Endothelial cell of umbilical vein (primary cell): Measurements from ENCODE around the gene CFAP20DC. TPM values are rescaled to one million over a fixed set of nuclear protein-coding genes. Genes with fewer than 3 reads are reported as not detected.

Source experiments
- BruUV-seq: library from RNA; stranded (reverse); fragments of 400-500 nt; replicated peaks from 2 replicates; lab custom pipeline; 2021; lab: Mats Ljungman, UMichigan
- CTCF ChIA-PET: fragments of 300-600, 350-600 bp; sonication (Branson Sonifier 250); formaldehyde crosslinking; loops from one replicate; lab custom pipeline; 2021; ENCODE audit warnings: antibody characterized with exemption, inconsistent platforms; lab: Charles Lee
- POLR2A ChIA-PET: fragments of 300-600, 350-600 bp; sonication (Branson Sonifier 250); formaldehyde crosslinking; loops from one replicate; lab custom pipeline; 2021; ENCODE audit warnings: antibody characterized with exemption, inconsistent platforms; lab: Charles Lee
- DNase-seq: peaks from one replicate; pipeline ENCODE4 v3.0.0-alpha.2; 2011; ENCODE audit warnings: low read depth, low spot score
- FAIRE-seq: peaks from 2 replicates; lab custom pipeline; 2011; peaks lifted over from hg19 to GRCh38; lab: Jason Lieb, UNC
- H2AFZ ChIP-seq: 2 replicates; pipeline ENCODE4 v1.6.0; 2012; ENCODE audit warnings: low read depth, low read length, control low read depth, inconsistent platforms
- H3K27ac ChIP-seq: 2 replicates; pipeline ENCODE4 v1.5.1; 2011; ENCODE audit warnings: low read depth, mild to moderate bottlenecking, control low read depth, low read length, moderate library complexity; ENCODE audit not compliant: insufficient read depth
- H3K27me3 ChIP-seq, 2 experiments: 2 replicates each; pipeline versions ENCODE4 v1.6.0 to v1.6.1; 2011; ENCODE audit warnings: low read length in 2 of 2, mixed read lengths in 1 of 2; ENCODE audit not compliant: control insufficient read depth in 2 of 2, insufficient read depth in 2 of 2
- H3K36me3 ChIP-seq, 2 experiments: 2 replicates in 1 of 2; 3 replicates in 1 of 2; pipeline ENCODE4 v1.5.1; 2011; ENCODE audit warnings: low read length in 2 of 2, mild to moderate bottlenecking in 1 of 2, moderate library complexity in 1 of 2; ENCODE audit not compliant: control insufficient read depth in 2 of 2, insufficient read depth in 2 of 2; ENCODE audit errors: extremely low read depth in 1 of 2
- H3K4me1 ChIP-seq: 3 replicates; pipeline ENCODE4 v1.5.1; 2011; ENCODE audit warnings: mild to moderate bottlenecking, low read length; ENCODE audit not compliant: control insufficient read depth, insufficient read depth; ENCODE audit errors: extremely low read depth
- H3K4me2 ChIP-seq: 2 replicates; pipeline ENCODE4 v1.6.1; 2011; ENCODE audit warnings: low read length, control low read depth, mixed read lengths; ENCODE audit not compliant: insufficient read depth
- H3K4me3 ChIP-seq, 3 experiments: fragments of 200-600 bp in 1 of 3; sonication (generic), shearing (Covaris generic) in 1 of 3; replicated peaks in 1 of 3; 2 replicates each; pipeline ENCODE4 v1.5.1; 2011 to 2016; ENCODE audit warnings: control low read depth in 3 of 3, low read length in 3 of 3, mild to moderate bottlenecking in 2 of 3, inconsistent platforms in 1 of 3, low read depth in 1 of 3, moderate library complexity in 1 of 3; ENCODE audit not compliant: insufficient read depth in 1 of 3
- H3K79me2 ChIP-seq: 2 replicates; pipeline ENCODE4 v1.6.0; 2012; ENCODE audit warnings: low read length, inconsistent platforms; ENCODE audit not compliant: control insufficient read depth, insufficient read depth
- H3K9ac ChIP-seq: replicated peaks from 2 replicates; pipeline ENCODE3; 2011; ENCODE audit warnings: low read length, control low read depth; ENCODE audit not compliant: insufficient read depth; ENCODE audit errors: extremely low read depth
- H3K9me1 ChIP-seq: replicated peaks from 3 replicates; pipeline ENCODE4 v1.6.0; 2011; ENCODE audit warnings: mild to moderate bottlenecking, low read length; ENCODE audit not compliant: control insufficient read depth, insufficient read depth; ENCODE audit errors: extremely low read depth
- H3K9me3 ChIP-seq: replicated peaks from 2 replicates; pipeline ENCODE4 v1.5.1; 2012; ENCODE audit warnings: low read length, inconsistent platforms; ENCODE audit not compliant: control insufficient read depth, insufficient read depth
- H4K20me1 ChIP-seq: replicated peaks from 2 replicates; pipeline ENCODE3; 2011; ENCODE audit warnings: mild to moderate bottlenecking, low read length; ENCODE audit not compliant: control insufficient read depth, insufficient read depth; ENCODE audit errors: extremely low read depth
- EZH2 ChIP-seq: IDR thresholded peaks from 2 replicates; pipeline ENCODE4 v1.6.1; 2012; ENCODE audit warnings: borderline replicate concordance, low read depth, mild to moderate bottlenecking, moderate library complexity, low read length, inconsistent platforms; ENCODE audit not compliant: severe bottlenecking
- FOS ChIP-seq: IDR thresholded peaks from 2 replicates; pipeline ENCODE4 v1.6.1; 2011; ENCODE audit warnings: mild to moderate bottlenecking, low read length, moderate library complexity, borderline replicate concordance; ENCODE audit not compliant: insufficient read depth
- GATA2 ChIP-seq: IDR thresholded peaks from 2 replicates; pipeline ENCODE4 v1.7.0; 2011; ENCODE audit warnings: low read depth, mild to moderate bottlenecking, moderate library complexity, mixed read lengths, low read length; ENCODE audit not compliant: insufficient read length, insufficient read depth
- JUN ChIP-seq: IDR thresholded peaks from 2 replicates; pipeline ENCODE4 v1.6.1; 2011; ENCODE audit warnings: borderline replicate concordance, low read depth; ENCODE audit not compliant: insufficient read length, insufficient read depth
- MYC ChIP-seq: IDR thresholded peaks from one replicate; pipeline ENCODE4 v1.6.1; 2011; ENCODE audit warnings: mild to moderate bottlenecking, low read depth, low read length
- POLR2A ChIP-seq: IDR thresholded peaks from 2 replicates; pipeline ENCODE4 v1.6.1; 2012; ENCODE audit warnings: low read depth, mild to moderate bottlenecking, control low read depth, low read length
- POLR2AphosphoS5 ChIP-seq: IDR thresholded peaks from 2 replicates; pipeline ENCODE4 v1.6.1; 2012; ENCODE audit warnings: low read depth, mild to moderate bottlenecking, control low read depth, low read length, moderate library complexity; ENCODE audit not compliant: insufficient read depth
- dilution Hi-C: fragments of 300-500 bp; cut with MboI; formaldehyde crosslinking; loops from one replicate; pipeline ENCODE4 v1.15.0; 2019; ENCODE audit warnings: low sequenced_read_pairs; ENCODE audit not compliant: extremely low pct_ligation_motif_present
- intact Hi-C: fragments of 100-400 bp; cut with micrococcal nuclease; formaldehyde crosslinking; loops from one replicate; pipeline ENCODE4 v1.10.0; 2022
- polyA plus RNA-seq, 4 experiments: library from polyadenylated mRNA; depleted of rRNA in 3 of 4; stranded (reverse) in 3 of 4; unstranded in 1 of 4; fragments of >200 nt; gene quantifications; 2 replicates each; pipeline versions ENCODE4 v1.2.1 to v1.2.3, GENCODE V29; 2011 to 2012; ENCODE audit warnings: missing spikeins in 1 of 4
- total RNA-seq: library from RNA; stranded (reverse); gene quantifications from 2 replicates; pipeline ENCODE4 v1.2.3, GENCODE V29; 2021
- TF ChIP-seq, protein P1 (sequence below): IDR thresholded peaks from 2 replicates; pipeline ENCODE4 v1.6.1; 2011; ENCODE audit not compliant: insufficient read depth, insufficient read length
- TF ChIP-seq, protein P2 (sequence below), 2 donors: IDR thresholded peaks; 1 replicate in 1 of 2; 2 replicates in 1 of 2; pipeline ENCODE4 v1.5.1; 2011; ENCODE audit warnings: low read length in 2 of 2, mild to moderate bottlenecking in 2 of 2, moderate library complexity in 2 of 2, control low read depth in 1 of 2, inconsistent platforms in 1 of 2, low read depth in 1 of 2; ENCODE audit not compliant: insufficient read depth in 1 of 2; ENCODE audit errors: extremely low read depth in 1 of 2

The CFAP20DC gene
- total and polyA plus RNA-seq, 2 donors (not counting 3 experiments of a cell fraction or from before 2014, with no cell fraction given): 0.92 to 2.1 TPM

DNA sequence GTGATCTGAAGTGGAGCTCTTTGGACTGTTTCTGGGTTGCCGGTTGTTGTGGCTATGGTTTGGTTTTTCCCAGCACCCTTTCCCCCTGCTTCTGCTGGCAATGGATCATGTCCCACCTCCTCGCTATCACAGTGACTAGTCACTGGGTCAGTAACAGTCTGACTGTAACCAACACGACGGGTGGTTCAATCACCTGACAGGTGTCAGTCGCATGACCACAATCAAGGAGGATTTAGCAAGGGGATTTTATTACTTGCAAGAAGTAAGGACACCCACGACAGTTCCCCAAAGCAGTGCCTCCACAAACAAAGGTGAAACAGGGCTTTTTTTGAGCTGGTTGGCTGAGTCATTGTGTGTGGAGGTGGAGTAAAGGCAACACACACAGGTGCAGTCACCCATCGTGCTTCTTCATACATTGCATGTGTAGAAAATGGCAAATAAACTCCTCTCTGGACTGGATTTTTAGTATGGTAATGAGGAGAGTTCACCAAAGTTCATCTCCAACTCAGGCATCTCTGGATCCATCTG, 324.4 kb downstream of the CFAP20DC start:
- Histone ChIP-seq H3K9ac (no peak overlapping the region), H3K36me3 (no peaks in the 10 kb centered on the region), H3K4me3 (no peak overlapping the region), H3K27me3 (no peaks in the 10 kb centered on the region), H3K9me3 (no peaks in the 10 kb centered on the region), H3K4me1 (no peaks in the 10 kb centered on the region), H2AFZ (no peak overlapping the region), H3K27ac (no peak overlapping the region), H4K20me1 (no peaks in the 10 kb centered on the region), H3K4me2 (no peak overlapping the region), H3K9me1 (no peaks in the 10 kb centered on the region), H3K79me2 (no peaks in the 10 kb centered on the region)
- ChIA-PET POLR2A (no interaction called here), CTCF (interaction anchor here (1.0 to 1.4 kb wide), 2 partner anchors 8 to 28 kb away, joined by 3 read pairs; no protein-coding TSS in a partner anchor)
- intact Hi-C loops (no loop called here), dilution Hi-C loops (no loop called here)
- no peak for FAIRE-seq
- DNase-seq: no peak
- TF ChIP-seq POLR2AphosphoS5 (no peak), GATA2 (no peak)
- no TSS peak for BruUV-seq

DNA sequence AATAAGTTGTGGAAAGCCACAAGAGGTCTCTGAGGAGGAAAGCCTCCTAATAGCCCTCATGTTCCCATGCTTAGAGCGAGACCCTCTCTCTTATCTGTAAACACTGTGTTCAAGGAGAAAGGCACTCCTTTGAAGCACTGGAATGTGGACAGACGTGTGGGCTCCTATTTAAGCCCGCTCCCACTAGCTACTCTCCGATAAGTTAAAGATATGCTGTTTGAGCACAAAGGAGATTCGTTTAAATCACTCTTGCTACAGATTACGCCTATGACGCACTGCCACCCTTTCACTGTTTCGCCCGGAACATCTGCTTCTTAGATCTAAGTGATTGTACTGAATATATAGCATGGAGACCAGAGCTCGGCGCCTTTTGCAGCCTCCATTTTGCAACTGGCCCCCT, 325.5 kb downstream of the CFAP20DC start:
- Histone ChIP-seq H3K4me1 (no peaks in the 10 kb centered on the region), H3K4me3 (no peak overlapping the region), H3K9me3 (no peaks in the 10 kb centered on the region), H3K36me3 (no peaks in the 10 kb centered on the region), H3K4me2 (no peak overlapping the region), H2AFZ (no peak overlapping the region), H3K27me3 (no peaks in the 10 kb centered on the region), H3K27ac (no peak overlapping the region), H3K79me2 (no peaks in the 10 kb centered on the region), H3K9ac (no peak overlapping the region), H4K20me1 (no peaks in the 10 kb centered on the region), H3K9me1 (no peaks in the 10 kb centered on the region)
- CTCF ChIA-PET: interaction anchor here (1.4 kb wide), 1 partner anchor 9 kb away, joined by 3 read pairs; no protein-coding TSS in a partner anchor
- POLR2A ChIA-PET: no interaction called here
- no peak for FAIRE-seq
- intact Hi-C loops (loop anchor here (5.0 kb wide), 1 partner anchor 82 kb away; no protein-coding TSS in a partner anchor), dilution Hi-C loops (no loop called here)
- TF ChIP-seq, protein P1, sequence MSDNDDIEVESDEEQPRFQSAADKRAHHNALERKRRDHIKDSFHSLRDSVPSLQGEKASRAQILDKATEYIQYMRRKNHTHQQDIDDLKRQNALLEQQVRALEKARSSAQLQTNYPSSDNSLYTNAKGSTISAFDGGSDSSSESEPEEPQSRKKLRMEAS: no peak
- TF ChIP-seq GATA2: no peak
- no peak for TF ChIP-seq POLR2A
- TF ChIP-seq MYC: no peak
- no peak for TF ChIP-seq POLR2AphosphoS5
- TF ChIP-seq FOS: no peak
- TF ChIP-seq, protein P2, sequence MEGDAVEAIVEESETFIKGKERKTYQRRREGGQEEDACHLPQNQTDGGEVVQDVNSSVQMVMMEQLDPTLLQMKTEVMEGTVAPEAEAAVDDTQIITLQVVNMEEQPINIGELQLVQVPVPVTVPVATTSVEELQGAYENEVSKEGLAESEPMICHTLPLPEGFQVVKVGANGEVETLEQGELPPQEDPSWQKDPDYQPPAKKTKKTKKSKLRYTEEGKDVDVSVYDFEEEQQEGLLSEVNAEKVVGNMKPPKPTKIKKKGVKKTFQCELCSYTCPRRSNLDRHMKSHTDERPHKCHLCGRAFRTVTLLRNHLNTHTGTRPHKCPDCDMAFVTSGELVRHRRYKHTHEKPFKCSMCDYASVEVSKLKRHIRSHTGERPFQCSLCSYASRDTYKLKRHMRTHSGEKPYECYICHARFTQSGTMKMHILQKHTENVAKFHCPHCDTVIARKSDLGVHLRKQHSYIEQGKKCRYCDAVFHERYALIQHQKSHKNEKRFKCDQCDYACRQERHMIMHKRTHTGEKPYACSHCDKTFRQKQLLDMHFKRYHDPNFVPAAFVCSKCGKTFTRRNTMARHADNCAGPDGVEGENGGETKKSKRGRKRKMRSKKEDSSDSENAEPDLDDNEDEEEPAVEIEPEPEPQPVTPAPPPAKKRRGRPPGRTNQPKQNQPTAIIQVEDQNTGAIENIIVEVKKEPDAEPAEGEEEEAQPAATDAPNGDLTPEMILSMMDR (IDR thresholded peaks at IDR 0.05; ENCODE audit: extremely low read depth in 1 of 2, insufficient read depth in 1 of 2, low read depth in 1 of 2, low read length in 2 of 2): no peak
- no peak for TF ChIP-seq JUN
- no peak for TF ChIP-seq EZH2
- no TSS peak for BruUV-seq
- no peak for DNase-seq
